ENCODE results near the gene CAPZB. TPM values are rescaled to one million over a fixed set of nuclear protein-coding genes. Genes with fewer than 3 reads are reported as not detected.
A peak's percentile ranks its signal among the peaks of the same experiment; 100 is the strongest.

The CAPZB gene
- total RNA-seq, 1 donor from 2014 or later, result 189 TPM

GRCh38 chr1:19341201-19342061 is 143.9 kb downstream of the CAPZB start:
- H3K27ac Mint-ChIP-seq, result no peak overlapping the region
- DNase-seq (ENCODE audit: low spot score, unreplicated experiment), result peak; percentile 63

GRCh38 chr1:19340387-19340937 is 144.9 kb downstream of the CAPZB start:
- no peak overlapping the region for H3K4me3 Mint-ChIP-seq (ENCODE audit: low read depth)
- peaks cover 12% of the 10 kb centered on the region for H3K36me3 Mint-ChIP-seq (ENCODE audit: insufficient read depth)
- H3K27me3 Mint-ChIP-seq, result no peaks in the 10 kb centered on the region
- H3K27ac Mint-ChIP-seq, result no peak overlapping the region
- H3K9me3 Mint-ChIP-seq (ENCODE audit: low read depth), result no peaks in the 10 kb centered on the region
- no peak for DNase-seq (ENCODE audit: low spot score, unreplicated experiment)
- no peak for TF ChIP-seq CTCF (IDR thresholded peaks at IDR 0.05; ENCODE audit: unreplicated experiment)
- peaks cover 2% of the 10 kb centered on the region for H3K4me1 Mint-ChIP-seq (ENCODE audit: low read depth)

More at GRCh38 chr1:19341201-19342061, 143.9 kb downstream of the CAPZB start:
- H3K4me1 Mint-ChIP-seq (ENCODE audit: low read depth), result peaks cover 2% of the 10 kb centered on the region
- peak; percentile 80 for TF ChIP-seq CTCF (IDR thresholded peaks at IDR 0.05; ENCODE audit: unreplicated experiment)
- no peaks in the 10 kb centered on the region for H3K9me3 Mint-ChIP-seq (ENCODE audit: low read depth)
- no peaks in the 10 kb centered on the region for H3K27me3 Mint-ChIP-seq
- peaks cover 12% of the 10 kb centered on the region for H3K36me3 Mint-ChIP-seq (ENCODE audit: insufficient read depth)
- H3K4me3 Mint-ChIP-seq (ENCODE audit: low read depth), result no peak overlapping the region

- no peak for TF ChIP-seq CTCF (IDR thresholded peaks at IDR 0.05; ENCODE audit: unreplicated experiment)
- Mint-ChIP-seq H3K9me3 (ENCODE audit: low read depth) (no peaks in the 10 kb centered on the region), H3K27me3 (no peaks in the 10 kb centered on the region), H3K4me1 (ENCODE audit: low read depth) (peaks cover 2% of the 10 kb centered on the region), H3K27ac (peak overlapping the region; percentile 73), H3K4me3 (ENCODE audit: low read depth) (no peak overlapping the region), H3K36me3 (ENCODE audit: insufficient read depth) (peaks cover 12% of the 10 kb centered on the region)
- DNase-seq (ENCODE audit: low spot score, unreplicated experiment), result no peak
Measured at GRCh38 chr1:19339214-19339861, 146.0 kb downstream of the CAPZB start.

GRCh38 chr1:19338323-19338762 is 147.0 kb downstream of the CAPZB start:
- H3K9me3 Mint-ChIP-seq (ENCODE audit: low read depth), result no peaks in the 10 kb centered on the region
- peak; percentile 64 for TF ChIP-seq CTCF (IDR thresholded peaks at IDR 0.05; ENCODE audit: unreplicated experiment)
- peak overlapping the region; percentile 77 for H3K27ac Mint-ChIP-seq
- peaks cover 2% of the 10 kb centered on the region for H3K4me1 Mint-ChIP-seq (ENCODE audit: low read depth)
- peak; percentile 39 for DNase-seq (ENCODE audit: low spot score, unreplicated experiment)
- H3K36me3 Mint-ChIP-seq (ENCODE audit: insufficient read depth), result peaks cover 12% of the 10 kb centered on the region
- H3K4me3 Mint-ChIP-seq (ENCODE audit: low read depth), result no peak overlapping the region
- H3K27me3 Mint-ChIP-seq, result no peaks in the 10 kb centered on the region

GRCh38 chr1:19337289-19337688 is 148.1 kb downstream of the CAPZB start:
- no peak for DNase-seq (ENCODE audit: low spot score, unreplicated experiment)
- H3K36me3 Mint-ChIP-seq (ENCODE audit: insufficient read depth), result peaks cover 9% of the 10 kb centered on the region
- H3K4me3 Mint-ChIP-seq (ENCODE audit: low read depth), result no peak overlapping the region
- H3K27ac Mint-ChIP-seq, result peak overlapping the region; percentile 60
- peaks cover 2% of the 10 kb centered on the region for H3K4me1 Mint-ChIP-seq (ENCODE audit: low read depth)
- no peaks in the 10 kb centered on the region for H3K9me3 Mint-ChIP-seq (ENCODE audit: low read depth)
- no peaks in the 10 kb centered on the region for H3K27me3 Mint-ChIP-seq
- TF ChIP-seq CTCF (IDR thresholded peaks at IDR 0.05; ENCODE audit: unreplicated experiment), result no peak

Measured in progenitor cell of endocrine pancreas (in vitro differentiated cells).